ENCODE measurements around the gene PWWP2B.

Gene PWWP2B

GRCh38 chr10:132408367-132408781 lies 11.4 kb downstream of the PWWP2B start:
- no peak for DNase-seq

GRCh38 chr10:132408823-132409666 lies 12.0 kb downstream of the PWWP2B start:
- DNase-seq = no peak

DNA sequence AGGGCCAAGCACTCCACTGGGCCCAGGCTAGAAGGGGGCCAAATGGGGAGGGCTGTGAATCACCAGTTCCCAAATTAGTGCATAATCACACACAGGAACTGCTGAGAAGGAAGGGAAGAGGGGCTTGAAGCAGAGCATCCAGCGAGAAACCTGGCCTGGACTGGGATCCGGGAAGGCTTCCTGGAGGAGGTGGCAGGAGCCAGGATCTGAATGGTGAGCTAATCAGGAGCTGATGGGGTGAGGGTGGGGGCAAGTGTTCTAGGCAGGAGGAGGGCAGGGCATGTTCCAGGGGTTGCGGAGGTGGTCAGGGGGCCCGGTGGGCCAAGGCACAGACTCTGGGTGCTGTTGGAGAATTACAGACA lies 12.6 kb downstream of the PWWP2B start:
- no peak for DNase-seq

DNA sequence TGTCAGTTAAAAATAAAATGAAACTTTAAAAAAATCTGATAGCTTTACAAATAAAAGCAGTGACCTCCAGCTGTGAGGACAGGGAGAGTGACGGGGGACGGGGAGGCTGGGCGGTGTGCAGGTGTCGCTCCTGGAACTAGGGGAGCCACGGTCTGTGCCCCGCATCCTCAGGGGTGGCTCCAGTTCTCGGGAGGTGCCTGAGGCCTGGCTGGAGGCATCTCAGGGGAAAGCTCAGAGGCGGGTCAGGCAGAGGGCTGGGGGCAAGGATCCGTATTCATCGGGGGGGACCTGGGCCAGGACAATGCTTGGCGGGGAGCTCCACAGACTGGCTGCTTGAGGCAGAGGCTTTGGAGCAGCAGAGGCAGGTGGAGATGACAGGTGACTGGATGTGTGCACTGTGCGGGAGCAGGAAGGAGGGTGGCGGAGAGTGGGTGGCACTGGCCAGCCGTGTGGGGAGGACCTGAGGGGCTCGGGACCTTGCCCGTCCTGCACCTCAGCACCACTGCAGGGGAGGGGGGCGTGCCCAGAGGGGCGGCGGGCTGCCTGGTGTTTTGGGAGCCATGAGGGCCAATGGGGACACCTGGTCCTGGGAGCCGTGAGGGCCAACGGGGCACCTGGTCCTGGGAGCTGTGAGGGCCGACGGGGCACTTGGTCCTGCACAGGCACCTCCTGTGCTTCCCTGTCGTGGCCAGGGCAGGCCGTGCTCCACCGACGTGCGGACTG lies 13.2 kb downstream of the PWWP2B start:
- no peak for DNase-seq

DNA sequence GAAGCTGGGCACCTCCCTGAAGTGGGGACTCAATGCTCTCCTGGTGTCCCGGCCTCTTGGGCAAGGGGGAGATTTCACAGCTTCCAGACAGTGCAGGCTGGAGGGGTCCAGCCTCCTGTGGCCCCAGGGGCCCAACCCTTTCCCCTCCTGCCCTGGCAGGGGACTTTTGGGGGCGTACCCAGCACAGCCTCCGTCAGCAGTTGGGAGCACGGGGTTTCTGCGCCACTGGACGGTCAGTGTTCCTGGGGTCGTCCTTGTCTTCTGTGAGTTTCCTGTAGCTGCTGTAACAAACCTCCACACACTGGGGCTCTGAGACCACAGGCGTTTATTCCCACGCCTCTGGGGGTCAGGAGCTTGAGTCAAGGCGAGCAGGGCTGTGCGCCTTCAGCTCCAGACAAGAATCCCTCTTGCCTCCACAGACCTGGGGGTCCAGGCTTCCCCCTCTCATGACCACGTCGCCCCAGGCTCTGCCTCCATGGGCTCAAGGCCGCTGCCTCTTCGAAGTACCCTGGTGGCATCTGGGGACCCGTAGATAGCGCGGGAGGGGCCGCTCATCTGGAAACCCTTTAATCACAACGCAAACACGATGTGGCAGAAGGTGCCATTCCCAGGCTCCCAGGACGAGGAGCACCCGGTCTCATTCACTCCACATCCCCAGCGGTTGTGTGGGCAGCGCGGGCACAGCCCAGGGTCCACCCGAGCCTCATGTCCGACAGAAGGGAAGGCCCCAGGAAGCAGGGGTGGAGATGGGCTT lies 14.0 kb downstream of the PWWP2B start:
- DNase-seq = no peak

DNA sequence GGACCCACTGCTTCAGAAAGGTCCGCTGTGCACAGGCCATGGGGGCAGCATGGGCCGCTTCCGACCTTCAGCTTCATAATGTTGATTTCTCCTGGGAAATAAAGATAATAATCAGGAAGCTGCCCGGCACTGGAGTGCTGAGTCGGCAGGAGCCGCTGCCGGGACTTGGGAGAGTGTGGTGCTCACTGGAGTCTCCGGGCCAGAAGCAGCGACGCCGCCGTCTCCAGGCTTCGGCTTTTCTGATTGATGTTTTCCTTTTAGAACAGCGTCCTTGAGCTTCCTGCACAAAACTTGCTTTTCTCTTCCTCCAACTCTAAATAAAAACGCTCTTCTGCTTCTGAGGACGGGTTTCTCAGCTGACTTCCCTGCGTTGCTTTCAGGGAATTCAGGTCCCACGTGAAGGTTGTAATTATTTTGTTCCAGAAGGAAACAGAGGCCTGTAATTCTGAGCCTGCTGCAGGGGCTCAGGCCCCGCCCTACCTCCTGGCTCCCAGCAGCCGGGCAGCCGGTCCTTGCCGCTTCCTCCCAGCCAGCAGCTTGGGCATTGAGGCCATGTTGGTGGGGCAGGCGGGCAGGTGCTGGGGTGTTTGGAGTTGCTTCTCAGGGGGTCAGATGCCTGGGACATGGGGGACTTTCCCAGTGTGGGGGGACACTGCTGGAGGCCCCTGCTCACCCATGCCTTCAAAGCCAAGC lies 14.7 kb downstream of the PWWP2B start:
- no peak for DNase-seq

DNA sequence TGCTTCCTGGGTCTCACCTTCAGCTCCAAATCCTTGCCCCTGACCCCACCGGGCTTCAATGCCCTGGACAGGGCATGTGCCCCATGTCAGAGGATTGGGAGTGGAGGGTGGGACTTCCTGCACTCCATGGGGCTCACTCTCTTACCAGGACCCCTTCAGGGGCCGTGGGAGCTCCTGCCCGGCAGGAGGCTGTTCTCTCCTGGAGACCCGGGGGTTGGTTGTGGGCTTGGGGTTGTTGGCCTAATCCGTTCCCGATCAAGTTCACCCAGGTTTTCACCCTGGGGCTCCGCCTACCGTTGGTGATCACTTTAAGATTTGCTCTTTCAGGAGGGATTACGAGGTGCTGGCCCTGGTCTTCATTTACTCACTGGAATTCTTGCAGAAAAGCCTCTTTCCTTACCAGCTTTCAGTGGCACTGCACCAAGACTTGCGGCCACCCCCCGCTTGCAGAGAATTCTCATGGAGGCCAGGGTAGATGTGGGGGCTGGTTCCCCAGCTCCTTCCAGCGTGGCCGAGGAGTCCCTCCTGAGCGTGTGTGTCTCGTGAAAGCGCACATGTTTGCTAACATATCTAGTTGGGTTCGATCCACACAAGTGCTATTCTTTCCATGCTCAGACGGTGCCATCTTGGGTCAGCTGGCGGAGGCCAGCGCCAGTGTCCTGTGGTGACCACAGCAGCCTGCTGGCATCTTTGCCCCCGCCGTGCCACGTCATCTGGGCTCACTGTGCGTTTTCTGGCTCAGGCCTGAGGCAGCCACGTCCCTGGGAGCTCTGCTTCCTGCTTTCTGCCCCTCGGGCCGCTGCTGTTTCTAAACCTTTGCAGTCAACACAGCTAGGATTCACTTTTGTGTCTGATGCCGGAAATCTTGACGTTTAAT lies 15.6 kb downstream of the PWWP2B start:
- DNase-seq = no peak

GRCh38 chr10:132413226-132414205 lies 16.5 kb downstream of the PWWP2B start:
- DNase-seq = no peak

- DNase-seq = no peak
Observed at GRCh38 chr10:132414402-132415016, 17.5 kb downstream of the PWWP2B start.

DNA sequence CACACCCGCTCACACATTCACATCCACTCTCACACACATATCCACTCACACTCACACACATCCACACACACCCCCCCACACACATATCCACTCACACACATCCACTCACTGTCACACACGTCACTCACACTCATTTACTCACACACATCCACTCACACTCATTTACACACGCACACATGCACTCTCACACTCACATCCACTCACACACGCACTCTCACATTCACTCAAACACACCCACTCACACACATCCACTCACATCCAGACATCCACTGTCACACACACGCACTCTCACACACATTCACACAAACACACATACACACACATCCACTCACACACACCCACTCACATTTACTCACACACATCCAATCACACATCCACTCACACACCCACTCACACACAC lies 18.3 kb downstream of the PWWP2B start:
- DNase-seq = no peak

DNA sequence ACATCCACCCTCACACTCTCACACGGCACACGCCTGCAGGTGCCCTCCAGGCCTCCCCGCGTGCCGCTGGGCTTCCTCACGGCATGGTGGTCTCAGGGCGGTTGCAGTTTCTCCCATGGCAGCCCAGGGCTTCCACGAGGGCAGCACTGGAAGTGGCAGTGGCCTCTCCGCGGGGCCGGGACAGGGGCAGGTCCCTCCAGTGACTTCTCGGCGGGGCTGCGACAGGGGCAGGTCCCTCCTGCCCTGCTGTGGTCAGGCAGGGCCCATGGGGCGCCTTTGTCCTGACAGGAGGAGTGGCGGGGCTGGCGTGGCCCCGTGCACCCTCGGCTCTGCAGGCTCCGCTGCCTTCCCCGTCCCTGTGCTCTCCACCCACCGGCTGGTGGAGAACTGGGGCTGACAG lies 19.0 kb downstream of the PWWP2B start:
- no peak for DNase-seq

- no peak for DNase-seq
Observed at GRCh38 chr10:132416566-132417256, 19.7 kb downstream of the PWWP2B start.

- DNase-seq = peak; percentile 63
Observed at GRCh38 chr10:132417257-132417910, 20.4 kb downstream of the PWWP2B start.

- DNase-seq = no peak
Observed at GRCh38 chr10:132417957-132418441, 21.0 kb downstream of the PWWP2B start.

DNA sequence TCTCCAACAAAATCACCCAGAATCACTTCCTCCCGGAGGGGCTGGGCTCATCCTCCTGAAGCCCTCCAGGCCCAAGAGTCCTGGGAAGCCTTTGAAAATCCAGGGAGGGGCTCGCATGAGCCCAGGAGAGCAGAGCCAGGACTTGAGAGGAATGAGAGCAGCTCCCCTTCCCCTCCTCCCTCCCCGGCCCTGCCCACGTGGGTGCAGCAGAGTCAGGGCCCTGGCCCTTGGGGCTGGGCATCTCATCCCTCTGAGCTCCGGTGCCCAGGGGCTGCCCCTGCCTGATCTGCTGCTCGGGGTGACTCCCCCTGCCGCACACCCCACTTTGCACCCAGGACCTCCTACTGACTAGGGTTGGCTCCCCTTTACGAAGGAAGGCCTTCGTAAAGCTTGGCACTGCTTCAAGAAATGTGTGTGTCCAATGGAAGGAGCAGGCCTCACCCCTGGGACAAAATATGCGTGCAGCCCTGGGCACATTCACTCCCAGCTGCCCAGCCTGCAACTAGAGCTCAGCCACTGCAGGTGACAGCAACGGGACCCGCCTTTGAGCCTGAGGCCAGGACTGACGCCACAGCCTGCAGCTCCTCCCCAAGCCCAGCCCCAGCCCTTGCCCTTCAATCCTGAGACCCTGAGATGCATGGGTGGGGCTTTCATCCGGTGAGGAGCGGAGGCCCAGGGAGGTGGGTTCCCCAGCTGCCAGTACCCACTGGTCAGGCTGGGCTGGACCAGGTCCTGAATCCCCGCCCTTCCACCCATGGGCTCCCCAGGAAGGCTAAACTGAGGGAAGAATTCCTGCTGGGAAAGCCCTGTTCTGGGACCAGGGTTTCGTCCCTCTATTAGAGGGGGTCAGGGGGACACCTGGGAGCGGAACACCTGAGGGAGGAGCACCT lies 21.8 kb downstream of the PWWP2B start:
- peak; percentile 70 for DNase-seq

- DNase-seq = no peak
Observed at GRCh38 chr10:132419538-132420468, 22.8 kb downstream of the PWWP2B start.

Data from right hindlimb (tissue), 1 donor.